NCI-H2227 treated with DMSO at 0.1 percent for 48 hours (cell line): ENCODE results near the gene JHY.
"Not testable (repeated sequence)": the region's sequence is repeated elsewhere in the genome, so short reads cannot be mapped to it uniquely, and the experiment has no call there.

Experiments used
- DNase-seq: peaks from one replicate; lab custom pipeline; 2025; lab: John Stamatoyannopoulos, UW

The JHY gene

GRCh38 chr11:122882189-122882856 lies at the start of gene JHY:
JHY (plus strand) TSS chr11:122882759; CDS start chr11:122885850, 3,091 bp downstream.
- DNase-seq = no peak

- DNase-seq = no peak
Observed at GRCh38 chr11:122833846-122834464, 48.6 kb upstream of the JHY start.

- DNase-seq = no peak
Observed at GRCh38 chr11:122836916-122837315, 45.6 kb upstream of the JHY start.

- no peak for DNase-seq
Observed at GRCh38 chr11:122837528-122838346, 44.8 kb upstream of the JHY start.

GRCh38 chr11:122843281-122844141 lies 39.0 kb upstream of the JHY start:
- peak; percentile 23 for DNase-seq

GRCh38 chr11:122847466-122847865 lies 35.1 kb upstream of the JHY start:
- no peak for DNase-seq

- no peak for DNase-seq
Observed at GRCh38 chr11:122848186-122848585, 34.4 kb upstream of the JHY start.

GRCh38 chr11:122850076-122850631 lies 32.4 kb upstream of the JHY start:
- no peak for DNase-seq

GRCh38 chr11:122851366-122851966 lies 31.1 kb upstream of the JHY start:
- DNase-seq = no peak

- DNase-seq = no peak
Observed at GRCh38 chr11:122852074-122852795, 30.3 kb upstream of the JHY start.

GRCh38 chr11:122852796-122853160 lies 29.8 kb upstream of the JHY start:
- no peak for DNase-seq

- no peak for DNase-seq
Observed at GRCh38 chr11:122853261-122853660, 29.3 kb upstream of the JHY start.

GRCh38 chr11:122853971-122854446 lies 28.6 kb upstream of the JHY start:
- DNase-seq = peak; percentile 77

GRCh38 chr11:122861631-122862030 lies 20.9 kb upstream of the JHY start:
- DNase-seq = no peak

- no peak for DNase-seq
Observed at GRCh38 chr11:122862091-122862490, 20.5 kb upstream of the JHY start.

GRCh38 chr11:122863154-122863553 lies 19.4 kb upstream of the JHY start:
- DNase-seq = not testable (repeated sequence)

- DNase-seq = peak; percentile 18
Observed at GRCh38 chr11:122863704-122864326, 18.7 kb upstream of the JHY start.

- DNase-seq = no peak
Observed at GRCh38 chr11:122864386-122865115, 18.0 kb upstream of the JHY start.

GRCh38 chr11:122869622-122870021 lies 12.9 kb upstream of the JHY start:
- DNase-seq = no peak
